Lung (tissue), 12 donors: ENCODE data around the gene PRM2. TPM values are rescaled to one million over a fixed set of nuclear protein-coding genes. Genes with fewer than 3 reads are reported as not detected.

Source experiments
- ATAC-seq: fragments of 200-7000 bp; cut with Tn5 transposase; one replicate; pipeline ENCODE4 v1.9.1; 2020; ENCODE audit warnings: moderate number of reproducible peaks; ENCODE audit not compliant: insufficient read depth, low FRiP score
- DNase-seq, 3 donors: peaks; one replicate each; pipeline ENCODE4 v3.0.0-alpha.2; 2013 to 2017
- H3K27ac ChIP-seq, 2 donors: one replicate each; pipeline ENCODE4 v1.5.1; 2013; ENCODE audit warnings: mild to moderate bottlenecking in 2 of 2, moderate library complexity in 2 of 2, control low read depth in 1 of 2, inconsistent platforms in 1 of 2, low read depth in 1 of 2, low read length in 1 of 2
- H3K27me3 ChIP-seq, 3 donors: one replicate each; pipeline ENCODE4 v1.5.1; 2013; ENCODE audit warnings: low read length in 2 of 3; ENCODE audit not compliant: control insufficient read depth in 3 of 3, insufficient read depth in 3 of 3
- H3K36me3 ChIP-seq, 4 donors: one replicate each; pipeline ENCODE4 v1.5.1; 2013; ENCODE audit warnings: low read length in 4 of 4, mild to moderate bottlenecking in 1 of 4, moderate library complexity in 1 of 4; ENCODE audit not compliant: control insufficient read depth in 4 of 4, insufficient read depth in 4 of 4
- H3K4me1 ChIP-seq, 5 donors: one replicate each; pipeline ENCODE4 v1.5.1; 2013; ENCODE audit warnings: low read length in 5 of 5, mild to moderate bottlenecking in 2 of 5, moderate library complexity in 1 of 5; ENCODE audit not compliant: control insufficient read depth in 5 of 5, insufficient read depth in 5 of 5
- H3K4me3 ChIP-seq: one replicate; pipeline ENCODE4 v1.5.1; 2013; ENCODE audit warnings: mild to moderate bottlenecking, control low read depth, moderate library complexity
- H3K9ac ChIP-seq, 2 donors: one replicate each; pipeline ENCODE4 v1.5.1; 2013; ENCODE audit warnings: low read length in 2 of 2, control low read depth in 1 of 2; ENCODE audit not compliant: insufficient read depth in 1 of 2
- H3K9me3 ChIP-seq, 4 donors: one replicate each; pipeline ENCODE4 v1.5.1; 2013; ENCODE audit warnings: low read length in 3 of 4, mild to moderate bottlenecking in 1 of 4, moderate library complexity in 1 of 4; ENCODE audit not compliant: control insufficient read depth in 4 of 4, insufficient read depth in 3 of 4
- CTCF ChIP-seq: IDR thresholded peaks from 2 replicates; pipeline ENCODE4 v1.5.1; 2012; ENCODE audit warnings: mild to moderate bottlenecking; ENCODE audit errors: control extremely low read depth, extremely low read depth
- WGBS, 2 donors: extraction: QIAGEN DNeasy Blood & Tissue Kit; methylation state at CpG; one replicate each; pipeline ENCODE4 v1.1.7; 2013; 5-methylcytosine and 5-hydroxymethylcytosine counted together
- polyA plus RNA-seq, 2 donors: library from polyadenylated mRNA; stranded (reverse); fragments of 200-250 nt; gene quantifications; one replicate each; pipeline ENCODE4 v1.2.1, GENCODE V29; 2013
- total RNA-seq, 2 donors: library from RNA; depleted of rRNA in 1 of 2; stranded (reverse); fragments of >200 nt in 1 of 2; gene quantifications; one replicate each; pipeline ENCODE4 v1.2.1, GENCODE V29; 2014 to 2021
- donor health status: control.
- donor health status: control.
- donor health status: Bipolar disorder and iron deficiency.
- donor health status: healthy.
- donor health status: DM: yes; HTN: yes; CAD: no.

The PRM2 gene
- total and polyA plus RNA-seq, 4 donors = not detected

- H3K27me3 ChIP-seq = no peaks in the 10 kb centered on the region
- no peak overlapping the region for H3K9ac ChIP-seq
- WGBS, 2 donors = 71 to 86% methylated on average over 3 of the region's 3 CpGs
- DNase-seq = no peak
- TF ChIP-seq CTCF = no peak
- no peak for ATAC-seq
- H3K4me3 ChIP-seq = no peak overlapping the region
- no peaks in the 10 kb centered on the region for H3K36me3 ChIP-seq
- H3K9me3 ChIP-seq = no peaks in the 10 kb centered on the region
- H3K27ac ChIP-seq = no peak overlapping the region
- H3K4me1 ChIP-seq = peaks cover 3 to 22% (median 10%) of the 10 kb centered on the region in 5 donors
Measured at GRCh38 chr16:11296351-11296705, 20.0 kb upstream of the PRM2 start.

GRCh38 chr16:11295672-11296071, 19.4 kb upstream of the PRM2 start:
- Histone ChIP-seq H3K27ac (no peak overlapping the region), H3K4me3 (no peak overlapping the region), H3K9ac (no peak overlapping the region), H3K36me3 (no peaks in the 10 kb centered on the region), H3K27me3 (no peaks in the 10 kb centered on the region), H3K4me1 (peaks cover 3 to 27% (median 11%) of the 10 kb centered on the region in 5 donors), H3K9me3 (no peaks in the 10 kb centered on the region)
- no peak for DNase-seq
- 94 to 96% methylated on average over 4 of the region's 4 CpGs for WGBS, 2 donors
- no peak for TF ChIP-seq CTCF
- ATAC-seq = no peak

GRCh38 chr16:11292076-11292748, 15.9 kb upstream of the PRM2 start:
- WGBS, 2 donors = 90 to 97% methylated on average over 7 of the region's 7 CpGs

More at GRCh38 chr16:11292076-11292748, 15.9 kb upstream of the PRM2 start:
- H3K9ac ChIP-seq = no peak overlapping the region
- DNase-seq = no peak
- no peaks in the 10 kb centered on the region for H3K27me3 ChIP-seq
- H3K9me3 ChIP-seq = no peaks in the 10 kb centered on the region
- ATAC-seq = no peak
- H3K4me1 ChIP-seq = peaks cover 1 to 20% (median 8%) of the 10 kb centered on the region in 5 donors
- no peak for TF ChIP-seq CTCF
- no peaks in the 10 kb centered on the region for H3K36me3 ChIP-seq
- H3K4me3 ChIP-seq = no peak overlapping the region
- no peak overlapping the region for H3K27ac ChIP-seq
